Measurements from ENCODE around the gene TIFAB.

The TIFAB gene

GRCh38 chr5:135482381-135482933 lies 30.3 kb upstream of the TIFAB start:
- no peak for ATAC-seq
- TF ChIP-seq ZNF8 (CRISPR knock-in tag; IDR thresholded peaks at IDR 0.05) = no peak
- no peak for TF ChIP-seq ZC3H10 (CRISPR knock-in tag; IDR thresholded peaks at IDR 0.05)
- no peak for TF ChIP-seq BACH2 (CRISPR knock-in tag; IDR thresholded peaks at IDR 0.05; ENCODE audit: borderline replicate concordance)
- no peak for TF ChIP-seq CREB5 (CRISPR knock-in tag; IDR thresholded peaks at IDR 0.05; ENCODE audit: low read depth)
- no peak for TF ChIP-seq ZFP30 (CRISPR knock-in tag; IDR thresholded peaks at IDR 0.05)
- TF ChIP-seq, protein P1, sequence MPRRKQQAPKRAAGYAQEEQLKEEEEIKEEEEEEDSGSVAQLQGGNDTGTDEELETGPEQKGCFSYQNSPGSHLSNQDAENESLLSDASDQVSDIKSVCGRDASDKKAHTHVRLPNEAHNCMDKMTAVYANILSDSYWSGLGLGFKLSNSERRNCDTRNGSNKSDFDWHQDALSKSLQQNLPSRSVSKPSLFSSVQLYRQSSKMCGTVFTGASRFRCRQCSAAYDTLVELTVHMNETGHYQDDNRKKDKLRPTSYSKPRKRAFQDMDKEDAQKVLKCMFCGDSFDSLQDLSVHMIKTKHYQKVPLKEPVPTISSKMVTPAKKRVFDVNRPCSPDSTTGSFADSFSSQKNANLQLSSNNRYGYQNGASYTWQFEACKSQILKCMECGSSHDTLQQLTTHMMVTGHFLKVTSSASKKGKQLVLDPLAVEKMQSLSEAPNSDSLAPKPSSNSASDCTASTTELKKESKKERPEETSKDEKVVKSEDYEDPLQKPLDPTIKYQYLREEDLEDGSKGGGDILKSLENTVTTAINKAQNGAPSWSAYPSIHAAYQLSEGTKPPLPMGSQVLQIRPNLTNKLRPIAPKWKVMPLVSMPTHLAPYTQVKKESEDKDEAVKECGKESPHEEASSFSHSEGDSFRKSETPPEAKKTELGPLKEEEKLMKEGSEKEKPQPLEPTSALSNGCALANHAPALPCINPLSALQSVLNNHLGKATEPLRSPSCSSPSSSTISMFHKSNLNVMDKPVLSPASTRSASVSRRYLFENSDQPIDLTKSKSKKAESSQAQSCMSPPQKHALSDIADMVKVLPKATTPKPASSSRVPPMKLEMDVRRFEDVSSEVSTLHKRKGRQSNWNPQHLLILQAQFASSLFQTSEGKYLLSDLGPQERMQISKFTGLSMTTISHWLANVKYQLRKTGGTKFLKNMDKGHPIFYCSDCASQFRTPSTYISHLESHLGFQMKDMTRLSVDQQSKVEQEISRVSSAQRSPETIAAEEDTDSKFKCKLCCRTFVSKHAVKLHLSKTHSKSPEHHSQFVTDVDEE (CRISPR knock-in tag; IDR thresholded peaks at IDR 0.05) = no peak
- no peak for TF ChIP-seq ZNF70 (CRISPR knock-in tag; IDR thresholded peaks at IDR 0.05)
- no peak for TF ChIP-seq GLIS3 (CRISPR knock-in tag; IDR thresholded peaks at IDR 0.05)
- no peak for TF ChIP-seq TCF4 (CRISPR knock-in tag; IDR thresholded peaks at IDR 0.05; ENCODE audit: borderline replicate concordance)
- no peak for TF ChIP-seq TOX (CRISPR knock-in tag; IDR thresholded peaks at IDR 0.05; ENCODE audit: borderline replicate concordance)
- TF ChIP-seq PATZ1 (CRISPR knock-in tag; IDR thresholded peaks at IDR 0.05; ENCODE audit: borderline replicate concordance) = no peak
- no peak for TF ChIP-seq ZFP3 (CRISPR knock-in tag; IDR thresholded peaks at IDR 0.05)
- no peak for TF ChIP-seq CSDC2 (CRISPR knock-in tag; IDR thresholded peaks at IDR 0.05)

DNA sequence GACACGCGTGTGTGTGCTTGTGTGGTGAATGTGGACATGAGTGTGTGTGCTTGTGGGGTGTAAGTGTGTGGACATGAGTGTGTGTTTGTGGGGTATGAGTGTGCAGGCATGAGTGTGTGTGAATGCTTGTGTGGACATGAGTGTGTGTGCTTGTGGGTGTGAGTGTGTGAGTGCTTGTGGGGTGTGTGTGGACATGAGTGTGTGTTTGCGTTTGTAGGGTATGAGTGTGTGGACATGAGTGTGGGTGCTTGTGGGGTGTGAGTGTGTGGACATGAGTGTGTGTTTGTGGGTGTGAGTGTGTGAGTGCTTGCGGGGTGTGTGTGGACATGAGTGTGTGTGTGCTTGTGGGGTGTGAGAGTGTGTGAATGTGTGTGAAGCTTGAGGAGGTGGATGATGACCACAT lies 29.8 kb upstream of the TIFAB start:
- no peak for ATAC-seq
- TF ChIP-seq ZFP30 (CRISPR knock-in tag; IDR thresholded peaks at IDR 0.05) = no peak
- TF ChIP-seq PPARA (CRISPR knock-in tag; IDR thresholded peaks at IDR 0.05; ENCODE audit: borderline replicate concordance) = no peak
- TF ChIP-seq RARB (CRISPR knock-in tag; IDR thresholded peaks at IDR 0.05) = no peak
- TF ChIP-seq OSR1 (CRISPR knock-in tag; IDR thresholded peaks at IDR 0.05) = no peak
- TF ChIP-seq SNAI2 (CRISPR knock-in tag; IDR thresholded peaks at IDR 0.05) = no peak
- no peak for TF ChIP-seq ZNF70 (CRISPR knock-in tag; IDR thresholded peaks at IDR 0.05)
- no peak for TF ChIP-seq CREB5 (CRISPR knock-in tag; IDR thresholded peaks at IDR 0.05; ENCODE audit: low read depth)
- TF ChIP-seq ZNF565 (CRISPR knock-in tag; conservative IDR thresholded peaks at IDR 0.05; ENCODE audit: low read depth) = no peak
- TF ChIP-seq ZFP3 (CRISPR knock-in tag; IDR thresholded peaks at IDR 0.05) = no peak
- no peak for TF ChIP-seq GLIS3 (CRISPR knock-in tag; IDR thresholded peaks at IDR 0.05)
- TF ChIP-seq, protein P2, sequence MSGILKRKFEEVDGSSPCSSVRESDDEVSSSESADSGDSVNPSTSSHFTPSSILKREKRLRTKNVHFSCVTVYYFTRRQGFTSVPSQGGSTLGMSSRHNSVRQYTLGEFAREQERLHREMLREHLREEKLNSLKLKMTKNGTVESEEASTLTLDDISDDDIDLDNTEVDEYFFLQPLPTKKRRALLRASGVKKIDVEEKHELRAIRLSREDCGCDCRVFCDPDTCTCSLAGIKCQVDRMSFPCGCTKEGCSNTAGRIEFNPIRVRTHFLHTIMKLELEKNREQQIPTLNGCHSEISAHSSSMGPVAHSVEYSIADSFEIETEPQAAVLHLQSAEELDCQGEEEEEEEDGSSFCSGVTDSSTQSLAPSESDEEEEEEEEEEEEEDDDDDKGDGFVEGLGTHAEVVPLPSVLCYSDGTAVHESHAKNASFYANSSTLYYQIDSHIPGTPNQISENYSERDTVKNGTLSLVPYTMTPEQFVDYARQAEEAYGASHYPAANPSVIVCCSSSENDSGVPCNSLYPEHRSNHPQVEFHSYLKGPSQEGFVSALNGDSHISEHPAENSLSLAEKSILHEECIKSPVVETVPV (CRISPR knock-in tag; IDR thresholded peaks at IDR 0.05) = no peak
- TF ChIP-seq ZNF8 (CRISPR knock-in tag; IDR thresholded peaks at IDR 0.05) = no peak
- TF ChIP-seq TOX (CRISPR knock-in tag; IDR thresholded peaks at IDR 0.05; ENCODE audit: borderline replicate concordance) = no peak

DNA sequence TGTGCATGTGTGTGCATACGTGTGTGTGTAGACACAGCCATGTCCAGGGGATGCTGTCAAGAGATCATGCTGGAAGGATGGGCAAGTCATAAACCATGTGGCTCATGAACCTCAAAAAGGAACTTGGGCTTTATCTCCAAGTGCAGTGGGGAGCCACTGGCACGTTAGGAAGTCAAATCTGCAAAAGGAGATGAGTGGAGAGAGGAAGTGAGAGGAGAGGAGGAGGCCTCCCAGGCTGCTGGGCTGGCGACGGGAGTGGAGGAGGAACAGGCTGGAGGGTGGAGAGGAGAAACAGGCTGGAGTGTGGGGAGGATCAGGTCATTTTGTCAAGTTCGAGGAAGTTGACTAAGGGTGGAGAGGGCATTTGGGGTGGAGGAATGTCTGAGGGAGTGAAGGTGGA lies 29.2 kb upstream of the TIFAB start:
- no peak for ATAC-seq
- TF ChIP-seq, protein P1 (CRISPR knock-in tag; IDR thresholded peaks at IDR 0.05) = no peak
- no peak for TF ChIP-seq ZFP3 (CRISPR knock-in tag; IDR thresholded peaks at IDR 0.05)
- no peak for TF ChIP-seq SNAI2 (CRISPR knock-in tag; IDR thresholded peaks at IDR 0.05)
- TF ChIP-seq, protein P3, sequence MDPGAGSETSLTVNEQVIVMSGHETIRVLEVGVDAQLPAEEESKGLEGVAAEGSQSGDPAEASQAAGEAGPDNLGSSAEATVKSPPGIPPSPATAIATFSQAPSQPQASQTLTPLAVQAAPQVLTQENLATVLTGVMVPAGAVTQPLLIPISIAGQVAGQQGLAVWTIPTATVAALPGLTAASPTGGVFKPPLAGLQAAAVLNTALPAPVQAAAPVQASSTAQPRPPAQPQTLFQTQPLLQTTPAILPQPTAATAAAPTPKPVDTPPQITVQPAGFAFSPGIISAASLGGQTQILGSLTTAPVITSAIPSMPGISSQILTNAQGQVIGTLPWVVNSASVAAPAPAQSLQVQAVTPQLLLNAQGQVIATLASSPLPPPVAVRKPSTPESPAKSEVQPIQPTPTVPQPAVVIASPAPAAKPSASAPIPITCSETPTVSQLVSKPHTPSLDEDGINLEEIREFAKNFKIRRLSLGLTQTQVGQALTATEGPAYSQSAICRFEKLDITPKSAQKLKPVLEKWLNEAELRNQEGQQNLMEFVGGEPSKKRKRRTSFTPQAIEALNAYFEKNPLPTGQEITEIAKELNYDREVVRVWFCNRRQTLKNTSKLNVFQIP (CRISPR knock-in tag; IDR thresholded peaks at IDR 0.05; ENCODE audit: borderline replicate concordance, low read depth) = no peak
- TF ChIP-seq CSDC2 (CRISPR knock-in tag; IDR thresholded peaks at IDR 0.05) = no peak
- no peak for TF ChIP-seq PPARA (CRISPR knock-in tag; IDR thresholded peaks at IDR 0.05; ENCODE audit: borderline replicate concordance)
- no peak for TF ChIP-seq ARNTL (CRISPR knock-in tag; IDR thresholded peaks at IDR 0.05; ENCODE audit: borderline replicate concordance, low read depth)
- no peak for TF ChIP-seq ZNF70 (CRISPR knock-in tag; IDR thresholded peaks at IDR 0.05)
- TF ChIP-seq, protein P2 (CRISPR knock-in tag; IDR thresholded peaks at IDR 0.05) = no peak
- TF ChIP-seq ZNF8 (CRISPR knock-in tag; IDR thresholded peaks at IDR 0.05) = no peak
- TF ChIP-seq ESRRG (CRISPR knock-in tag; IDR thresholded peaks at IDR 0.05) = no peak
